Loucy (cell line): ENCODE results near the gene EGR1.

Experiments
- CTCF ChIP-seq: fragments of 200-600 bp; sonication (generic); conservative IDR thresholded peaks from 2 replicates; pipeline ENCODE4 v1.5.1; 2014; ENCODE audit warnings: mild to moderate bottlenecking, antibody characterized with exemption, low read length
- EZH2phosphoT487 ChIP-seq: fragments of 200-600 bp; IDR thresholded peaks from 2 replicates; pipeline ENCODE4 v1.6.1; 2018; ENCODE audit warnings: antibody characterized with exemption, mild to moderate bottlenecking, moderate library complexity, borderline replicate concordance

- no peak for TF ChIP-seq CTCF
- TF ChIP-seq EZH2phosphoT487: no peak
Measured at GRCh38 chr5:138458856-138459255, 6.4 kb upstream of the EGR1 start.
